WTC11 (cell line): ENCODE measurements around the gene ADGRB3. TPM values are rescaled to one million over a fixed set of nuclear protein-coding genes. Genes with fewer than 3 reads are reported as not detected.

Experiments
- ATAC-seq: fragments of 200-7000 bp; cut with Tn5 transposase; 2 replicates; pipeline ENCODE4 v1.10.0; 2021; ENCODE audit warnings: mild to moderate bottlenecking, moderate library complexity
- CTCF ChIA-PET: fragments of 300-600 bp; sonication (Branson Sonifier 250); formaldehyde crosslinking; loops from one replicate; lab custom pipeline; 2021; ENCODE audit warnings: antibody characterized with exemption; lab: Charles Lee
- POLR2A ChIA-PET: fragments of 350-600 bp; sonication (Branson Sonifier 250); formaldehyde crosslinking; loops from one replicate; lab custom pipeline; 2021; ENCODE audit warnings: antibody characterized with exemption; lab: Charles Lee
- DNase-seq: peaks from one replicate; pipeline ENCODE4 v3.0.0; 2021; ENCODE audit warnings: low spot score
- H3K27ac Mint-ChIP-seq: 2 replicates; pipeline ENCODE4 v1.8.0; 2021; ENCODE audit warnings: mixed read lengths
- H3K27me3 Mint-ChIP-seq: 2 replicates; pipeline ENCODE4 v1.8.0; 2021; ENCODE audit warnings: low read depth, mild to moderate bottlenecking, moderate library complexity, mixed read lengths
- H3K36me3 Mint-ChIP-seq: 2 replicates; pipeline ENCODE4 v1.8.0; 2021; ENCODE audit warnings: mixed read lengths
- H3K4me1 Mint-ChIP-seq: 2 replicates; pipeline ENCODE4 v1.8.0; 2022; ENCODE audit warnings: mixed read lengths
- H3K4me3 Mint-ChIP-seq: 2 replicates; pipeline ENCODE4 v1.8.0; 2021; ENCODE audit warnings: mild to moderate bottlenecking, moderate library complexity, mixed read lengths
- H3K9me3 Mint-ChIP-seq: 2 replicates; pipeline ENCODE4 v1.8.0; 2021; ENCODE audit warnings: mixed read lengths
- ATF1 ChIP-seq: sonication (generic); formaldehyde crosslinking; IDR thresholded peaks from 2 replicates; pipeline ENCODE4 v1.8.1; 2023; ENCODE audit warnings: mild to moderate bottlenecking, moderate library complexity, missing genetic modification reagents
- CREM ChIP-seq: sonication (generic); formaldehyde crosslinking; IDR thresholded peaks from 2 replicates; pipeline ENCODE4 v1.8.1; 2022; ENCODE audit warnings: mild to moderate bottlenecking, missing genetic modification reagents, moderate library complexity
- ETV6 ChIP-seq: sonication (generic); formaldehyde crosslinking; IDR thresholded peaks from 2 replicates; pipeline ENCODE4 v1.8.1; 2022; ENCODE audit warnings: mild to moderate bottlenecking, missing genetic modification reagents
- GABPB1 ChIP-seq: sonication (generic); formaldehyde crosslinking; IDR thresholded peaks from 2 replicates; pipeline ENCODE4 v1.8.1; 2023; ENCODE audit warnings: mild to moderate bottlenecking, missing genetic modification reagents
- GRHL2 ChIP-seq: fragments of 250-450 bp; sonication (Bioruptor Pico); IDR thresholded peaks from 2 replicates; pipeline ENCODE4 v1.8.0; 2022; ENCODE audit warnings: mild to moderate bottlenecking, moderate library complexity; ENCODE audit not compliant: insufficient replicate concordance, severe bottlenecking
- JUN ChIP-seq: sonication (generic); formaldehyde crosslinking; IDR thresholded peaks from 2 replicates; pipeline ENCODE4 v1.8.0; 2023; ENCODE audit warnings: mild to moderate bottlenecking, missing genetic modification reagents
- NFE2L1 ChIP-seq: sonication (generic); formaldehyde crosslinking; IDR thresholded peaks from 2 replicates; pipeline ENCODE4 v1.8.1; 2023; ENCODE audit warnings: missing genetic modification reagents
- NFYB ChIP-seq: sonication (generic); formaldehyde crosslinking; conservative IDR thresholded peaks from 2 replicates; pipeline ENCODE4 v1.8.0; 2022; ENCODE audit warnings: low read depth, missing genetic modification reagents
- OVOL2 ChIP-seq: fragments of 250-450 bp; sonication (Bioruptor Pico); IDR thresholded peaks from 2 replicates; pipeline ENCODE4 v1.9.0; 2021; ENCODE audit warnings: mild to moderate bottlenecking, borderline replicate concordance
- RORB ChIP-seq: fragments of 250-450 bp; sonication (Bioruptor Pico); IDR thresholded peaks from 2 replicates; pipeline ENCODE4 v1.9.0; 2021; ENCODE audit warnings: mild to moderate bottlenecking
- SMAD4 ChIP-seq: sonication (generic); formaldehyde crosslinking; IDR thresholded peaks from 2 replicates; pipeline ENCODE4 v1.8.0; 2022; ENCODE audit warnings: mild to moderate bottlenecking, missing genetic modification reagents
- TCF7 ChIP-seq: sonication (generic); formaldehyde crosslinking; IDR thresholded peaks from 2 replicates; pipeline ENCODE4 v1.8.0; 2022; ENCODE audit warnings: mild to moderate bottlenecking, low read depth, missing genetic modification reagents, moderate library complexity
- TP53 ChIP-seq: sonication (generic); formaldehyde crosslinking; IDR thresholded peaks from 2 replicates; pipeline ENCODE4 v1.8.1; 2023; ENCODE audit warnings: mild to moderate bottlenecking, missing genetic modification reagents
- ZNF219 ChIP-seq: sonication (generic); formaldehyde crosslinking; IDR thresholded peaks from 2 replicates; pipeline ENCODE4 v1.8.0; 2023; ENCODE audit warnings: missing genetic modification reagents, mild to moderate bottlenecking, borderline replicate concordance
- ZNF263 ChIP-seq: sonication (generic); formaldehyde crosslinking; IDR thresholded peaks from 2 replicates; pipeline ENCODE4 v1.8.1; 2022; ENCODE audit warnings: low read depth, mild to moderate bottlenecking, moderate library complexity, missing genetic modification reagents
- ZNF416 ChIP-seq: fragments of 250-450 bp; sonication (Bioruptor Pico); IDR thresholded peaks from 2 replicates; pipeline ENCODE4 v1.9.0; 2021; ENCODE audit warnings: mild to moderate bottlenecking, inconsistent platforms
- total RNA-seq: library from RNA; stranded (reverse); gene quantifications from 3 replicates; pipeline ENCODE4 v1.2.3, GENCODE V29; 2021
- TF ChIP-seq, protein P1 (sequence below): sonication (generic); formaldehyde crosslinking; conservative IDR thresholded peaks from 2 replicates; pipeline ENCODE4 v1.8.1; 2023; ENCODE audit warnings: mild to moderate bottlenecking, low read depth, missing genetic modification reagents, moderate library complexity
- TF ChIP-seq, protein P2 (sequence below): fragments of 250-450 bp; sonication (Bioruptor Pico); IDR thresholded peaks from 2 replicates; pipeline ENCODE4 v2.1.2; 2022; ENCODE audit warnings: mild to moderate bottlenecking, moderate library complexity
- TF ChIP-seq, protein P3 (sequence below): sonication (generic); formaldehyde crosslinking; IDR thresholded peaks from 2 replicates; pipeline ENCODE4 v1.8.1; 2023; ENCODE audit warnings: mild to moderate bottlenecking, missing genetic modification reagents, borderline replicate concordance
- TF ChIP-seq, protein P4 (sequence below): sonication (generic); formaldehyde crosslinking; IDR thresholded peaks from 2 replicates; pipeline ENCODE4 v1.8.1; 2022; ENCODE audit warnings: low read depth, mild to moderate bottlenecking, moderate library complexity, missing genetic modification reagents, borderline replicate concordance
- TF ChIP-seq, protein P5 (sequence below): sonication (generic); formaldehyde crosslinking; IDR thresholded peaks from 2 replicates; pipeline ENCODE4 v1.8.1; 2023; ENCODE audit warnings: mild to moderate bottlenecking, missing genetic modification reagents, moderate library complexity
- TF ChIP-seq, protein P6 (sequence below): sonication (generic); formaldehyde crosslinking; IDR thresholded peaks from 2 replicates; pipeline ENCODE4 v1.8.1; 2022; ENCODE audit warnings: low read depth, missing genetic modification reagents, borderline replicate concordance

ADGRB3 gene
- total RNA-seq, 1 experiment from 2014 or later = 1.9 TPM

DNA sequence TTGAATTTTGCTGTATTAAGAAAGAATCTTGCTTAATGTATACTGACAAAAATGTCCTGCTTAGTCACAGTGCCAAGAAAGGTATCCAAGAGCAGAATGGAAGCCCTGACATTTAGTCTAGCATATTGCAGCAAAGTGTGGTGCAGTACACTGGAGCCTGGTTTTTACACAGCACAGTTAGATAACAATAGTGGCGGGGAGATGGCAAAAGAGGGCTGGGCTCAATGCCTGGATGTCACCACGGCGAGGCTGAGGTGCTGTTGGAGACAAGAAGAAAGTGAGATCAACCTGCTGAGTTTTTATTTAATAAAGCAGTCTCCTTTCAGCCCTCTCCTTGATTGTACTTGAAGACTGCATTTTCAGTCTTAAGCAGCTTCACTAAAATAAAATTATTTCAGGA is 735.7 kb downstream of the ADGRB3 start (continued):
- TF ChIP-seq, protein P1, sequence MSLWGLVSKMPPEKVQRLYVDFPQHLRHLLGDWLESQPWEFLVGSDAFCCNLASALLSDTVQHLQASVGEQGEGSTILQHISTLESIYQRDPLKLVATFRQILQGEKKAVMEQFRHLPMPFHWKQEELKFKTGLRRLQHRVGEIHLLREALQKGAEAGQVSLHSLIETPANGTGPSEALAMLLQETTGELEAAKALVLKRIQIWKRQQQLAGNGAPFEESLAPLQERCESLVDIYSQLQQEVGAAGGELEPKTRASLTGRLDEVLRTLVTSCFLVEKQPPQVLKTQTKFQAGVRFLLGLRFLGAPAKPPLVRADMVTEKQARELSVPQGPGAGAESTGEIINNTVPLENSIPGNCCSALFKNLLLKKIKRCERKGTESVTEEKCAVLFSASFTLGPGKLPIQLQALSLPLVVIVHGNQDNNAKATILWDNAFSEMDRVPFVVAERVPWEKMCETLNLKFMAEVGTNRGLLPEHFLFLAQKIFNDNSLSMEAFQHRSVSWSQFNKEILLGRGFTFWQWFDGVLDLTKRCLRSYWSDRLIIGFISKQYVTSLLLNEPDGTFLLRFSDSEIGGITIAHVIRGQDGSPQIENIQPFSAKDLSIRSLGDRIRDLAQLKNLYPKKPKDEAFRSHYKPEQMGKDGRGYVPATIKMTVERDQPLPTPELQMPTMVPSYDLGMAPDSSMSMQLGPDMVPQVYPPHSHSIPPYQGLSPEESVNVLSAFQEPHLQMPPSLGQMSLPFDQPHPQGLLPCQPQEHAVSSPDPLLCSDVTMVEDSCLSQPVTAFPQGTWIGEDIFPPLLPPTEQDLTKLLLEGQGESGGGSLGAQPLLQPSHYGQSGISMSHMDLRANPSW = no peak
- TF ChIP-seq ZNF219 (no peak), TCF7 (CRISPR knock-in tag) (no peak), CREM (CRISPR knock-in tag) (no peak), ATF1 (CRISPR knock-in tag) (no peak)
- TF ChIP-seq, protein P2, sequence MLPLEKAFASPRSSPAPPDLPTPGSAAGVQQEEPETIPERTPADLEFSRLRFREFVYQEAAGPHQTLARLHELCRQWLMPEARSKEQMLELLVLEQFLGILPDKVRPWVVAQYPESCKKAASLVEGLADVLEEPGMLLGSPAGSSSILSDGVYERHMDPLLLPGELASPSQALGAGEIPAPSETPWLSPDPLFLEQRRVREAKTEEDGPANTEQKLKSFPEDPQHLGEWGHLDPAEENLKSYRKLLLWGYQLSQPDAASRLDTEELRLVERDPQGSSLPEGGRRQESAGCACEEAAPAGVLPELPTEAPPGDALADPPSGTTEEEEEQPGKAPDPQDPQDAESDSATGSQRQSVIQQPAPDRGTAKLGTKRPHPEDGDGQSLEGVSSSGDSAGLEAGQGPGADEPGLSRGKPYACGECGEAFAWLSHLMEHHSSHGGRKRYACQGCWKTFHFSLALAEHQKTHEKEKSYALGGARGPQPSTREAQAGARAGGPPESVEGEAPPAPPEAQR (CRISPR knock-in tag) = no peak

DNA sequence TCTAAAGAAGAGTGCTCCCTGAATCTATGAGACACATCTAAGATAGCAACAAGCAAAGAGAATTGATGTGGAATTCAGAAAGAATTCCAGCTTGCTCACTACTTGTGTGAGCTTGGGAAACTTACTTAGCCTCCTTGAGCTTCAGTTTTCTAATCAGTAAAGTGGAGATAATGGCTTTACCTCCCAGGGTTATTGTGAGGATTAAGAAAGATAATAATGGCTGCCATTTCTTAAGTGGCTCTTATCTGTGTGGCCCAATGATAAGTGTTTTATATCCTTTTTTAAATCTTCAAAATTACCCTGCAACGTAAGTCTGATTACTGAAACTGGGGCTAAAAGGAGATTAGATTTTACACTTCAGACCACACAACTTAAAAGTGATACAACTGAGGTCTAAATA is 743.2 kb downstream of the ADGRB3 start:
- ATAC-seq (no peak), DNase-seq (no peak)
- ChIA-PET POLR2A (no interaction called here), CTCF (no interaction called here)
- Mint-ChIP-seq H3K4me3 (no peak overlapping the region), H3K4me1 (peaks cover 7% of the 10 kb centered on the region), H3K36me3 (no peaks in the 10 kb centered on the region), H3K27me3 (no peaks in the 10 kb centered on the region), H3K27ac (no peak overlapping the region), H3K9me3 (no peaks in the 10 kb centered on the region)
- TF ChIP-seq GABPB1 (CRISPR knock-in tag) (no peak), NFE2L1 (no peak), OVOL2 (CRISPR knock-in tag) (no peak), RORB (CRISPR knock-in tag) (no peak), SMAD4 (CRISPR knock-in tag) (no peak), GRHL2 (CRISPR knock-in tag) (no peak), ETV6 (CRISPR knock-in tag) (no peak), ZNF263 (CRISPR knock-in tag) (no peak), TP53 (CRISPR knock-in tag) (no peak), NFYB (CRISPR knock-in tag) (no peak), ZNF416 (CRISPR knock-in tag) (no peak), JUN (CRISPR knock-in tag) (no peak)
- TF ChIP-seq, protein P3, sequence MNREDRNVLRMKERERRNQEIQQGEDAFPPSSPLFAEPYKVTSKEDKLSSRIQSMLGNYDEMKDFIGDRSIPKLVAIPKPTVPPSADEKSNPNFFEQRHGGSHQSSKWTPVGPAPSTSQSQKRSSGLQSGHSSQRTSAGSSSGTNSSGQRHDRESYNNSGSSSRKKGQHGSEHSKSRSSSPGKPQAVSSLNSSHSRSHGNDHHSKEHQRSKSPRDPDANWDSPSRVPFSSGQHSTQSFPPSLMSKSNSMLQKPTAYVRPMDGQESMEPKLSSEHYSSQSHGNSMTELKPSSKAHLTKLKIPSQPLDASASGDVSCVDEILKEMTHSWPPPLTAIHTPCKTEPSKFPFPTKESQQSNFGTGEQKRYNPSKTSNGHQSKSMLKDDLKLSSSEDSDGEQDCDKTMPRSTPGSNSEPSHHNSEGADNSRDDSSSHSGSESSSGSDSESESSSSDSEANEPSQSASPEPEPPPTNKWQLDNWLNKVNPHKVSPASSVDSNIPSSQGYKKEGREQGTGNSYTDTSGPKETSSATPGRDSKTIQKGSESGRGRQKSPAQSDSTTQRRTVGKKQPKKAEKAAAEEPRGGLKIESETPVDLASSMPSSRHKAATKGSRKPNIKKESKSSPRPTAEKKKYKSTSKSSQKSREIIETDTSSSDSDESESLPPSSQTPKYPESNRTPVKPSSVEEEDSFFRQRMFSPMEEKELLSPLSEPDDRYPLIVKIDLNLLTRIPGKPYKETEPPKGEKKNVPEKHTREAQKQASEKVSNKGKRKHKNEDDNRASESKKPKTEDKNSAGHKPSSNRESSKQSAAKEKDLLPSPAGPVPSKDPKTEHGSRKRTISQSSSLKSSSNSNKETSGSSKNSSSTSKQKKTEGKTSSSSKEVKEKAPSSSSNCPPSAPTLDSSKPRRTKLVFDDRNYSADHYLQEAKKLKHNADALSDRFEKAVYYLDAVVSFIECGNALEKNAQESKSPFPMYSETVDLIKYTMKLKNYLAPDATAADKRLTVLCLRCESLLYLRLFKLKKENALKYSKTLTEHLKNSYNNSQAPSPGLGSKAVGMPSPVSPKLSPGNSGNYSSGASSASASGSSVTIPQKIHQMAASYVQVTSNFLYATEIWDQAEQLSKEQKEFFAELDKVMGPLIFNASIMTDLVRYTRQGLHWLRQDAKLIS (CRISPR knock-in tag) = no peak
- TF ChIP-seq, protein P4, sequence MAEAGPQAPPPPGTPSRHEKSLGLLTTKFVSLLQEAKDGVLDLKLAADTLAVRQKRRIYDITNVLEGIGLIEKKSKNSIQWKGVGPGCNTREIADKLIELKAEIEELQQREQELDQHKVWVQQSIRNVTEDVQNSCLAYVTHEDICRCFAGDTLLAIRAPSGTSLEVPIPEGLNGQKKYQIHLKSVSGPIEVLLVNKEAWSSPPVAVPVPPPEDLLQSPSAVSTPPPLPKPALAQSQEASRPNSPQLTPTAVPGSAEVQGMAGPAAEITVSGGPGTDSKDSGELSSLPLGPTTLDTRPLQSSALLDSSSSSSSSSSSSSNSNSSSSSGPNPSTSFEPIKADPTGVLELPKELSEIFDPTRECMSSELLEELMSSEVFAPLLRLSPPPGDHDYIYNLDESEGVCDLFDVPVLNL (CRISPR knock-in tag) = no peak
- TF ChIP-seq, protein P5, sequence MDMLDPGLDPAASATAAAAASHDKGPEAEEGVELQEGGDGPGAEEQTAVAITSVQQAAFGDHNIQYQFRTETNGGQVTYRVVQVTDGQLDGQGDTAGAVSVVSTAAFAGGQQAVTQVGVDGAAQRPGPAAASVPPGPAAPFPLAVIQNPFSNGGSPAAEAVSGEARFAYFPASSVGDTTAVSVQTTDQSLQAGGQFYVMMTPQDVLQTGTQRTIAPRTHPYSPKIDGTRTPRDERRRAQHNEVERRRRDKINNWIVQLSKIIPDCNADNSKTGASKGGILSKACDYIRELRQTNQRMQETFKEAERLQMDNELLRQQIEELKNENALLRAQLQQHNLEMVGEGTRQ (CRISPR knock-in tag) = no peak
- TF ChIP-seq, protein P6, sequence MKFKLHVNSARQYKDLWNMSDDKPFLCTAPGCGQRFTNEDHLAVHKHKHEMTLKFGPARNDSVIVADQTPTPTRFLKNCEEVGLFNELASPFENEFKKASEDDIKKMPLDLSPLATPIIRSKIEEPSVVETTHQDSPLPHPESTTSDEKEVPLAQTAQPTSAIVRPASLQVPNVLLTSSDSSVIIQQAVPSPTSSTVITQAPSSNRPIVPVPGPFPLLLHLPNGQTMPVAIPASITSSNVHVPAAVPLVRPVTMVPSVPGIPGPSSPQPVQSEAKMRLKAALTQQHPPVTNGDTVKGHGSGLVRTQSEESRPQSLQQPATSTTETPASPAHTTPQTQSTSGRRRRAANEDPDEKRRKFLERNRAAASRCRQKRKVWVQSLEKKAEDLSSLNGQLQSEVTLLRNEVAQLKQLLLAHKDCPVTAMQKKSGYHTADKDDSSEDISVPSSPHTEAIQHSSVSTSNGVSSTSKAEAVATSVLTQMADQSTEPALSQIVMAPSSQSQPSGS (CRISPR knock-in tag) = no peak
